Mesendoderm (in vitro differentiated cells): Measurements from ENCODE around the gene ZZZ3. TPM values are rescaled to one million over a fixed set of nuclear protein-coding genes. Genes with fewer than 3 reads are reported as not detected.

Source experiments
- DNase-seq: peaks from one replicate; pipeline ENCODE4 v3.0.0; 2013
- H2AK5ac ChIP-seq: 2 replicates; pipeline ENCODE4 v1.6.1; 2013; ENCODE audit warnings: low read length, inconsistent platforms
- H2BK120ac ChIP-seq: 2 replicates; pipeline ENCODE4 v1.6.1; 2013; ENCODE audit warnings: low read depth, mild to moderate bottlenecking, low read length, moderate library complexity, mixed read lengths
- H2BK15ac ChIP-seq: replicated peaks from 2 replicates; pipeline ENCODE4 v1.6.1; 2013; ENCODE audit warnings: low read depth, mild to moderate bottlenecking, moderate library complexity
- H2BK5ac ChIP-seq: 2 replicates; pipeline ENCODE4 v1.6.1; 2013; ENCODE audit warnings: low read length, inconsistent platforms
- H3K18ac ChIP-seq: 2 replicates; pipeline ENCODE4 v1.6.1; 2013; ENCODE audit warnings: mild to moderate bottlenecking, low read length, mixed read lengths
- H3K23ac ChIP-seq: one replicate; pipeline ENCODE4 v1.6.1; 2013; ENCODE audit warnings: low read length
- H3K27ac ChIP-seq: 2 replicates; pipeline ENCODE4 v1.5.1; 2013; ENCODE audit warnings: low read depth, mild to moderate bottlenecking, inconsistent platforms, low read length, moderate library complexity
- H3K27me3 ChIP-seq: 2 replicates; pipeline ENCODE4 v1.6.1; 2013; ENCODE audit warnings: low read length, control low read depth, mild to moderate bottlenecking, inconsistent platforms; ENCODE audit not compliant: insufficient read depth, poor library complexity
- H3K36me3 ChIP-seq: 2 replicates; pipeline ENCODE4 v1.6.1; 2013; ENCODE audit warnings: low read length, inconsistent platforms; ENCODE audit not compliant: control insufficient read depth, insufficient read depth
- H3K4ac ChIP-seq: one replicate; pipeline ENCODE4 v1.6.1; 2013; ENCODE audit warnings: low read depth, mild to moderate bottlenecking, low read length, moderate library complexity
- H3K4me1 ChIP-seq: 2 replicates; pipeline ENCODE4 v1.6.1; 2013; ENCODE audit warnings: low read depth, low read length, inconsistent platforms; ENCODE audit not compliant: control insufficient read depth
- H3K4me2 ChIP-seq: 2 replicates; pipeline ENCODE4 v1.6.1; 2013; ENCODE audit warnings: low read length
- H3K4me3 ChIP-seq: 2 replicates; pipeline ENCODE4 v1.5.1; 2013; ENCODE audit warnings: mild to moderate bottlenecking, low read length
- H3K56ac ChIP-seq: one replicate; pipeline ENCODE4 v1.6.1; 2013; ENCODE audit warnings: low read length
- H3K79me1 ChIP-seq: 2 replicates; pipeline ENCODE4 v1.6.1; 2013; ENCODE audit warnings: low read length, inconsistent platforms
- H3K79me2 ChIP-seq: 2 replicates; pipeline ENCODE4 v1.6.1; 2013; ENCODE audit warnings: mild to moderate bottlenecking, low read length; ENCODE audit not compliant: control insufficient read depth, insufficient read depth
- H3K9ac ChIP-seq: 2 replicates; pipeline ENCODE4 v1.6.1; 2013; ENCODE audit warnings: low read length, inconsistent platforms
- H4K5ac ChIP-seq: one replicate; pipeline ENCODE4 v1.6.1; 2013; ENCODE audit warnings: low read length
- H4K8ac ChIP-seq: one replicate; pipeline ENCODE4 v1.6.1; 2013; ENCODE audit warnings: low read depth, mild to moderate bottlenecking, control low read depth, low read length, moderate library complexity
- WGBS: extraction: QIAGEN DNeasy Blood & Tissue Kit; methylation state at CpG from one replicate; pipeline ENCODE4 v1.1.7; 2013; ENCODE audit warnings: low lambda C conversion rate, missing lambda C conversion rate; ENCODE audit not compliant: insufficient coverage; ENCODE audit errors: extremely low coverage; 5-methylcytosine and 5-hydroxymethylcytosine counted together
- small RNA-seq: library from polyadenylated mRNA; stranded (forward); fragments of <200 nt; extraction: miRNeasy Mini kit (QIAGEN cat#:217004); gene quantifications from one replicate; pipeline ENCODE3, GENCODE V24; 2013; ENCODE audit not compliant: insufficient read depth

ZZZ3 gene

GRCh38 chr1:77642196-77642595 lies 40.3 kb downstream of the ZZZ3 start:
- H2AK5ac ChIP-seq = no peak overlapping the region
- no CpG with 5 or more reads among the region's 5 CpGs for WGBS
- H3K18ac ChIP-seq = no peak overlapping the region

GRCh38 chr1:77639557-77640069 lies 42.8 kb downstream of the ZZZ3 start:
- H3K23ac ChIP-seq = no peak overlapping the region
- no peak overlapping the region for H3K4me3 ChIP-seq
- DNase-seq = no peak

More at GRCh38 chr1:77642196-77642595, 40.3 kb downstream of the ZZZ3 start:
- Histone ChIP-seq H3K23ac (no peak overlapping the region), H3K4me3 (no peak overlapping the region), H2BK120ac (no peak overlapping the region), H3K56ac (no peak overlapping the region), H3K27ac (no peak overlapping the region), H3K9ac (no peak overlapping the region), H3K36me3 (no peaks in the 10 kb centered on the region), H3K79me1 (peaks cover 5% of the 10 kb centered on the region), H3K4me1 (no peaks in the 10 kb centered on the region), H2BK5ac (no peak overlapping the region), H4K5ac (no peak overlapping the region), H3K27me3 (no peaks in the 10 kb centered on the region), H3K79me2 (peaks cover 12% of the 10 kb centered on the region), H2BK15ac (no peak overlapping the region), H3K4ac (no peak overlapping the region), H4K8ac (no peak overlapping the region), H3K4me2 (no peak overlapping the region)
- no peak for DNase-seq

GRCh38 chr1:77639056-77639455 lies 43.4 kb downstream of the ZZZ3 start:
- H3K56ac ChIP-seq = no peak overlapping the region
- no peak overlapping the region for H2BK120ac ChIP-seq
- no peak overlapping the region for H3K9ac ChIP-seq
- H3K23ac ChIP-seq = no peak overlapping the region
- WGBS = no CpG with 5 or more reads among the region's 3 CpGs
- no peak overlapping the region for H4K5ac ChIP-seq
- DNase-seq = peak; percentile 14
- H3K18ac ChIP-seq = no peak overlapping the region
- H2BK5ac ChIP-seq = no peak overlapping the region
- H3K4ac ChIP-seq = no peak overlapping the region
- H3K36me3 ChIP-seq = no peaks in the 10 kb centered on the region
- H3K27ac ChIP-seq = no peak overlapping the region
- no peaks in the 10 kb centered on the region for H3K79me1 ChIP-seq
- no peak overlapping the region for H2AK5ac ChIP-seq
- H3K4me2 ChIP-seq = no peak overlapping the region
- no peaks in the 10 kb centered on the region for H3K79me2 ChIP-seq
- H4K8ac ChIP-seq = no peak overlapping the region
- H2BK15ac ChIP-seq = no peak overlapping the region
- no peaks in the 10 kb centered on the region for H3K27me3 ChIP-seq
- H3K4me1 ChIP-seq = no peaks in the 10 kb centered on the region
- no peak overlapping the region for H3K4me3 ChIP-seq

More at GRCh38 chr1:77639557-77640069, 42.8 kb downstream of the ZZZ3 start:
- Histone ChIP-seq H3K9ac (no peak overlapping the region), H3K4me1 (no peaks in the 10 kb centered on the region), H2BK5ac (no peak overlapping the region), H3K27me3 (no peaks in the 10 kb centered on the region), H3K56ac (no peak overlapping the region), H4K8ac (no peak overlapping the region), H3K79me1 (no peaks in the 10 kb centered on the region), H3K18ac (no peak overlapping the region), H3K4me2 (no peak overlapping the region), H2BK15ac (no peak overlapping the region), H4K5ac (no peak overlapping the region), H3K79me2 (peaks cover 2% of the 10 kb centered on the region), H3K36me3 (no peaks in the 10 kb centered on the region), H3K27ac (no peak overlapping the region), H3K4ac (no peak overlapping the region), H2AK5ac (no peak overlapping the region), H2BK120ac (no peak overlapping the region)
- WGBS = 100% methylated on average over 1 of the region's 4 CpGs

GRCh38 chr1:77636864-77637263 lies 45.6 kb downstream of the ZZZ3 start:
- Histone ChIP-seq H4K8ac (no peak overlapping the region), H3K27ac (no peak overlapping the region)
- WGBS = no CpG with 5 or more reads among the region's 4 CpGs

More at GRCh38 chr1:77636864-77637263, 45.6 kb downstream of the ZZZ3 start:
- peak; percentile 56 for DNase-seq
- peaks cover 3% of the 10 kb centered on the region for H3K36me3 ChIP-seq
- no peak overlapping the region for H2BK15ac ChIP-seq
- H3K4ac ChIP-seq = no peak overlapping the region
- no peak overlapping the region for H3K56ac ChIP-seq
- H2BK5ac ChIP-seq = no peak overlapping the region
- H3K79me2 ChIP-seq = no peaks in the 10 kb centered on the region
- H3K4me1 ChIP-seq = no peaks in the 10 kb centered on the region
- H2AK5ac ChIP-seq = no peak overlapping the region
- H3K23ac ChIP-seq = no peak overlapping the region
- H3K79me1 ChIP-seq = no peaks in the 10 kb centered on the region
- no peak overlapping the region for H3K9ac ChIP-seq
- H3K4me2 ChIP-seq = no peak overlapping the region
- H3K27me3 ChIP-seq = no peaks in the 10 kb centered on the region
- no peak overlapping the region for H4K5ac ChIP-seq
- H2BK120ac ChIP-seq = no peak overlapping the region
- no peak overlapping the region for H3K18ac ChIP-seq
- H3K4me3 ChIP-seq = no peak overlapping the region

Small RNA genes within 50 kb of the gene (small RNA-seq; reads per million reads assigned to genes)
- gene RN7SL370P = not detected
